Stimulated activated CD4-positive, alpha-beta T cell treated with anti-CD3 and anti-CD28 coated beads, TNF-alpha, amount 100 ng/mL, for 24 hours (primary cell): ENCODE data around the gene TNNC2.
A peak's percentile ranks its signal among the peaks of the same experiment; 100 is the strongest.
"Not testable (repeated sequence)": the region's sequence is repeated elsewhere in the genome, so short reads cannot be mapped to it uniquely, and the experiment has no call there.

Source experiments
- DNase-seq, 3 experiments: peaks; one replicate each; pipeline ENCODE4 v3.0.0-alpha.2; 2020; ENCODE audit warnings: low read depth in 3 of 3

Gene TNNC2

GRCh38 chr20:45848969-45849582 lies 22.0 kb upstream of the TNNC2 start:
- DNase-seq = no peak

DNA sequence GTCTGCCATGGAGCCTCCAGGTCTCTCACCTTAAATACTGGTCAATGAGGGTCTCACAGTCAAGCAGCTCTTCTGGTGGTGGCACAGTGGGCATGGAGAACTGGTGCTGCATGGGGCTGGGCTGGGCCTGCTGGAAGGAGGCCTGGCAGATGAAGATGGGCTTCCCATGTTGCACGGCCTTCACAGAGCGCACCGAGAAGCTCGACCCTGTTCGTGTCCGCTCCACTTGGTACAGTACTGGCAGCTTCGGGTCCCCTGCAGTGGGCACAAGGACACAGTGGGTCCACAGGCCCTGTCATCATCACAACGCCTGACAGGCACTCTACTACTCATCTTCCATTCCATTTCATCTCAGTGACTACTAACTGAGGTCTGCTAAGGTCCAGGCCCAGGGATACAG lies 21.3 kb upstream of the TNNC2 start:
- DNase-seq = no peak

DNA sequence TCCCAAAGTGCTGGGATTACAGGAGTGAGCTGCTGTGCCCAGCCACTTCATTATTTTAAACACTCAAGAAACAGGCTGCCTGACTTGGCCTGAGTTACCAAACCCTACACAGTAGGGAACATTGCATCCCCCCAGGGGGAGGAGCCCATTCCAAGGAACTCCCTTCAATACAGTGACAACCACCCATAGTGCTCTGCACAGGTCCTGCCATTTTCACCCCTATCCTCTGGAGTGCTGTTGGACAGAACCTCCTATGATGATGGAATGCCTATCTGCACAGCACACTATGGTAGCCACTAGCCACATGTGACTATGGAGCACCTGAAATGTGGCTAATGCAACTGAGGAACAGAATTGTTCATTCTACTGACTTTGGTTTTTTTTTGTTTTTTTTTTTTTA lies 18.3 kb upstream of the TNNC2 start:
- no peak for DNase-seq

GRCh38 chr20:45843506-45843905 lies 16.4 kb upstream of the TNNC2 start:
- no peak for DNase-seq

DNA sequence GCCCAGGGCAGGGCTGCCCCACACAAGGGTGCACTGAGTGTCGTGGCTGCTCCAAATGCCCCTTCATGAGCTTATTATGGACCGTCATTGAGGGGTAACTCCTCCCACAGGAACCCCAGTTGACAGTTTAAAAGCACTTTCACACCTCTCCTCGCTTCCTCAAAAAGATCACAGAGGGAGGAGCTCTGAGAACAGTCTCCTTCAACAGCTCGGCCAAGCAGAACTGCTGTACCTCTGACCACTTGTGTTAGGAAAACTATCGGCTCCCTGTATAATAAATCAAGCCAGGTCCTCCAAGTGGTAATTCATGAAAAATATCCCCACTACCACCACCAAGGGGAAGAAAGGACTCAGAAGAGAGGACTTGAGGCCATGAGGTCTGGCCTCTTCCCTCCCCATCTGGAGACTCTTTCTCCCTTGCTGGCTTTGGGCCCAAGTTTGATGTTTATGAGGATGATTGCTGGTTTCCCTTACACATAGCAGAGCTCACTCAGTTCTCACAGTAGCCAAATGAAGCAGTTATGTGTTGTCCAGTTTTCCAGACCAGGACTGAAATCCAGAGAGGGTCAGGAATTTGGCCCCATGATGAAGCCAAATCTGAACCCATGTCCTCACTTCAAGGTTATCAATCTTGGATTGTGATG lies 15.2 kb upstream of the TNNC2 start:
- no peak for DNase-seq

DNA sequence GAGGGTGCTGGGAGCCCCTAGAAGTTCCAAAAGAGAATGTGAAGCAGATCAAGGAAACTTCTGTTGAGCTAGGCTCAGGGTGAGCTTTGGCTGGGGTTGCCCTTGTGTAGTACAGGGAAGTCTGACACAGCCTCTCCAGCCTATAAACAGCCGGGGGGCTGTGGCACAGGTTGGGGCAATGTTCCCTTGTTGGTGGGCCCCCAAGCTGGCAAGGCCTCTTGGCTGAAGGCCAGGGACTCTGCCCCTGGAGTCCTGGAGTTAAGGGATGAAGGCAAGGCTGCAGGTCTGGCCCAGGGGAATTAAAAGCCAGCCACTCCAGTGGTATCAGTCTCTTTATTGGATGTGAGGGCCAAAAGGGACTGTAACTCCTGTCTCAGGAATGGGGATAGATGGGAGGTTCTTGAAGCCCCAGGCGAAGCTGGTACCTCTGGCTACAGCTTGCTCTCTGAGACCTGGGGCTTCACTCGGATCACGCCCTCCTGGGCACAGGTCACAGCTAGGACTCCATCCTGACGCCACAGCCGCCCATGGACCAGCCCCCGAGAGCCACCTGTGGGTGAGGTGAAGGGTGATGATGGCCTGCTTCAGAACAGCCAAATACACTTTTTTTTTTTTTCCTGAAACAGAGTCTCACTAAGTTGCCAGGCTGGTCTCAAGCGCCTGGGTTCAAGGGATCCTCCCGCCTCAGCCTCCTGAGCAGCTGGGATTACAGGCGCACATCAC lies 14.5 kb upstream of the TNNC2 start:
- DNase-seq = no peak

DNA sequence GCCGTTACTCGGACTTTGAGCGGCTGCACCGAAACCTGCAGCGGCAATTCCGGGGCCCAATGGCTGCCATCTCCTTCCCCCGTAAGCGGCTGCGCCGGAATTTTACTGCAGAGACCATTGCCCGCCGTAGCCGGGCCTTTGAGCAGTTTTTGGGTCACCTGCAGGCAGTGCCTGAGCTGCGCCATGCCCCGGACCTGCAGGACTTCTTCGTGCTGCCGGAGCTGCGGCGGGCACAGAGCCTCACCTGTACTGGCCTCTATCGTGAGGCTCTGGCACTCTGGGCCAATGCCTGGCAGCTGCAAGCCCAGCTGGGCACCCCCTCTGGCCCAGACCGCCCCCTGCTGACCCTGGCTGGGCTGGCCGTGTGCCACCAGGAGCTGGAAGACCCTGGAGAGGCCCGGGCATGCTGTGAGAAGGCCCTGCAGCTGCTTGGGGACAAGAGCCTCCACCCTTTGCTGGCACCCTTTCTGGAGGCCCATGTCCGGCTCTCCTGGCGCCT lies 13.6 kb upstream of the TNNC2 start:
- no peak for DNase-seq

- no peak for DNase-seq
Observed at GRCh38 chr20:45836841-45837240, 9.7 kb upstream of the TNNC2 start.

- no peak for DNase-seq
Observed at GRCh38 chr20:45835825-45836224, 8.7 kb upstream of the TNNC2 start.

GRCh38 chr20:45835329-45835765 lies 8.2 kb upstream of the TNNC2 start:
- no peak for DNase-seq

DNA sequence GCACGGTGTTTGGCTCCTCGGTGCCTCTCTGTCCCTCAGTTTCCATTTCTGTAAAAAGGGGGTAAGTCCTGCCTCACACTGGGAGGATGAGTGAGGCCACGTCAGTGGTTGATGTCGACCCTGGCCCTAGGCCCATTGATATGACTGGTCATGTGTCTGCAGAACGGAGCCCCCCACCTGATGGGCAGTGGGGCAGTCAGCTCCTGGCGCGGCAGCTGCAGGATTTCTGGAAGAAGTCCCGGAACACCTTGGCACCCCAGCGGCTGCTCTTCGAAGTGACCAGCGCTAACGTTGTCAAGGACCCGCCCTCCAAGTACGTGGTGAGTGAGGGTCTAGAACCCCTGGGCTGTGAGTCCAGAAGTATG lies 7.7 kb upstream of the TNNC2 start:
- DNase-seq = no peak

DNA sequence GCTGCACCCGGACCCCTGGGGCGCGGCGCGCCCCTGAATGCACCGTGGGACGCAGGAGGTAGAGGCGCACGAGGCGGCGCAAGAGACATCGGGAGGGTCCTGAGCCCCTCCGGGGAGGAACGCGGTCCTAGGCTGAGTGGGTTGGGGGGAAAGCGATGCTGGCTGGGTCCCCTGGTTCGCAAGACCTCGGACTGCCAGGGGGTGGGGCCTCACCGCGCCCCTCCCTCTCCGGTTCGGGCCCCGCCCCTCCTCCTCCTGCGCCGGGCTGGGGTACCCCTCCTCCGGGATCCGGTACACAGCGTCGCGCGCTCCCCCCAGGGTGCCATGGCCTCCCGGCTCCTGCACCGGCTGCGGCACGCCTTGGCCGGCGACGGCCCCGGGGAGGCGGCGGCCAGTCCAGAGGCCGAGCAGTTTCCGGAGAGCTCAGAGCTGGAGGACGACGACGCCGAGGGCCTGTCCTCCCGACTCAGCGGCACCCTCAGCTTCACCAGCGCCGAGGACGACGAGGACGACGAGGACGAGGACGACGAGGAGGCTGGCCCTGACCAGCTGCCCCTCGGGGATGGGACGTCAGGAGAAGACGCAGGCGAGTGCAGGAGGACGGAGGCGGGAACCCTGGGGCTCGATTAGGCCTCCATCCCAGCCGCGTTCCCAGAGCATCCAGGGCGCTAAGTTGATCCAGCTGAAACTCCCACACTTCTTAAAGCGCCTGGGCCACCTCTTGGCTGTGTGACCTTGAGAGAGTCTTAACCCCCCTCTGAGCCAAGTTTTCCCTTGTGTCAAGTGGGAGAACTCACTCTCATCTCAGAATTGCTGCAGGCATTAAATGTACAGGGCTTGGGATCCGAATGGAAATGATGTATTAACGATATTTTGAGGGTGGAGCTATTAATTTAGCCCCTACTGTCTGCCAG lies 7.0 kb upstream of the TNNC2 start:
- DNase-seq = peak in 1 of 3 experiments; percentile 52

- peak in 1 of 3 experiments; percentile 22 for DNase-seq
Observed at GRCh38 chr20:45833030-45833882, 6.1 kb upstream of the TNNC2 start, which contains the start of gene SNX21. TSS of gene SNX21 (plus strand) at chr20:45833799. CDS start at chr20:45833920, 121 bp downstream.

DNA sequence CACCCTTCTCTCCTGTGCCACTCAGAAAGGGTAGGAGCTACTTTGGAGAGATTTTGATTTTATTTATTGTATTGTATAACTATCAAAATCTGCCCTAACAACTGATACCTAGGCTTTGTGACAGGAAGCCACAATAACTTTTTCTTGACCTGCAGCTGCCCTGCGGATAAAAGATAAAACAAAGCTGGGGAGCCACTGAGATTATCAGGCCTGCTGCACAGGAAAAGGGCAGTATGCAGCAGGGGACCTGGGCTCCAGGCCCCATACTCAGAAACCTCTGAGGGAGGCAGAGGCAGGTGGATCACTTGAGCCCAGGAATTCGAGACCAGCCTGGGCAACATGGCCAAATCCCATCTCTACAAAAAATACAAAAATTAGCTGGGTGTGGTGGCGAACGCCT lies 5.5 kb upstream of the TNNC2 start:
- DNase-seq = no peak

GRCh38 chr20:45829673-45830106 lies 2.6 kb upstream of the TNNC2 start:
- not testable (repeated sequence) for DNase-seq

DNA sequence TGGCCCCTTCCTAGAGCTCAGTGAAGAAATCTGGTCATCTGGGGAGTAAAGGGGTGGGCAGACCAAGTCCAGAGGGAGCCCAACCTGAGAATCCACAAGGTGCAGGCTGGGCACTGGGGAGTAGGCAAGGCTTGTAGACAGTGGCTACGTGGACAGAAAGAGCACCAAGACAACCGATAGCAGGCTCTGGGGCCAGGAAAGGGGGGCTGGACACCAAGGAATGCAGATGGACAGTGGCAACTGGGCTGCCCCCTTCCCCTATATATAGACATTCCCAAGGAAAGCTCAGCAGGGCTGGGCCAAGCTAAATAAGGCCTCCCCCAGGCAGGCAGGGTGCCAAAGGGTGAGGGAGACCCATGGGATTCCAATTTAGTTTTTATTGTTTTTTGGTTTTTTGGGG lies 1.5 kb upstream of the TNNC2 start:
- no peak for DNase-seq

GRCh38 chr20:45827712-45828111 lies 600 bp upstream of the TNNC2 start:
- no peak for DNase-seq

DNA sequence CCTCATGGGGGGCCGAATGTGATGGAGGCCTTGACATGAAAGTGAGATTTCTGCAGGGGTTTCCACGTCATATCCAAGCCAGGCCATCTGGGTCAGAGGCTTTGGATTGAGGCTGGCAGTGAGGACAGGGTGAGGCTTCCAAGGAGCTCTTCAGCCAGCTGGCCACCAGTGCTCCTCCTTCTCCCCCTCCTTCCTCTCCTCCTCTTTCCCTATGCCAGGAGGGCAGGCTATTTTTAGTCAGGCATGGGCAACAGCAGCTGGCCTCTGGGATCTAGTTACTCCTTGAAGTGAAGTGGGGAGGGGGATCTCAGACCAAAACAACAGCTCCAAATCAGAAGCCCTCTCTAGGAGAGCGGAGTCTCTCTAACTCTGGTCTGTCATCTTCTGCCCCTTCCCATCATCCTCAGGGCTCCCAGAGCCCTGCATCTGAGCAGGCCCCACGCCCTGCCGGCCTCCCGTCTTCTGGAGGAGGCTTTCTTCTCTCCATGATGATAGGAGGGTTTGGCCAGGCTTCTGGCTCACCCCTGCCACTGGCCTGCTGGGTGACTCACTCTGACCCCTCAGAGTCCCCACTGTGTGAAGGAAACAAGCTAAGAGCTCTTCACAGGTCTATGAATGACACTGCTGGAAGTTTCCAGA lies 612 bp downstream of the TNNC2 start:
- no peak for DNase-seq

DNA sequence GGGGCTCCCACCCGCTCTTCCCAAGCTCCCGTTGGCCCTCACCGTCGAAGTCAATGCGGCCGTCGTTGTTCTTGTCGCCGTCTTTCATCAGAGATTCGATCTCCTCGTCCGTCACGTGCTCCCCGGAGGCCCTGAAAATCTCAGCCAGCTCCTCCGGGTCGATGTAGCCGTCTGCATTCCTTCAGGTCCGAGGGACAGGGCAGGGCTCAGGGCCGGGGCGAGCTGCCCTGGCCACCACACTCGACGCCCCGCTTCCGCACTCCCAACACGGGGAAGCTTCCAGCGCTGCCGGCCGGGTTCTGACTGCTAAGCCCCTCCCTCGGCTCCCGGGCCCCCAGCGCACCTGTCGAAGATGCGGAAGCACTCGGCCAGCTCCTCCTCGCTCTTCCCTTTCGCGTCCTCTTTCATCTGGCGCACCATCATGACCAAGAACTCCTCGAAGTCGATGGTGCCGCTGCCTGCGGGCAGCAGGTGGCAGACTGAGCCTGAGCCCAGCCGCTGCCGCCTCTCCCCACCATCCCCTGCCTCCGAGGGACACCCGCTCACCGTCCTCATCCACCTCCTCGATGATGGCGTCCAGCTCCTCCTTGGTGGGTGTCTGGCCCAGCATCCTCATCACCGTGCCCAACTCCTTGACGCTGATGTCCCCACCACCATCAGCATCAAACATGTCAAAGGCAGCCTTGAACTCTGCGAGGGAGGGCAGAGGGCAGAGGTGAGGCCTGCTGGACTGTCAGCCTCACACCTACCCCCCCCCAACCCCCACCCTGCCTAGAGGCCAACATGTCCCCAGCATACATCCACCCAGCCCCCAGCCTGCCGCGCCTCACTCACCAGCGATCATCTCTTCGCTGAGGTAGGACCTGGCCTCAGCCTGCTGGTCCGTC lies 2.9 kb downstream of the TNNC2 start:
- DNase-seq = peak in 2 of 3 experiments; percentile 22 to 44
